K562 (cell line): ENCODE data around the gene DNALI1. TPM values are rescaled to one million over a fixed set of nuclear protein-coding genes. Genes with fewer than 3 reads are reported as not detected.

Source experiments
- ATAC-seq: fragments of 200-7000 bp; cut with Tn5 transposase; 3 replicates; pipeline ENCODE4 v1.9.1; 2020; ENCODE audit warnings: moderate library complexity
- BruUV-seq: library from RNA; stranded (reverse); fragments of 400-500 nt; replicated peaks from 2 replicates; lab custom pipeline; 2021; lab: Mats Ljungman, UMichigan
- CTCF ChIA-PET: fragments of 300-600 bp; formaldehyde crosslinking; extraction: SDS; loops from one replicate; lab custom pipeline; 2021; ENCODE audit warnings: low intra/inter-chr PET ratio; lab: Yijun Ruan, JAX
- POLR2A ChIA-PET: fragments of 300-600, 350-650 bp; sonication (Branson Sonifier 250); formaldehyde crosslinking; extraction: SDS; loops from one replicate; lab custom pipeline; 2021; ENCODE audit warnings: antibody characterized with exemption, inconsistent platforms; lab: Yijun Ruan, JAX
- DNase-seq, 4 experiments: peaks; one replicate each; pipeline versions ENCODE4 v3.0.0 to v3.0.0-alpha.2; 2011 to 2018; ENCODE audit warnings: low spot score in 3 of 4, mixed read lengths in 3 of 4; ENCODE audit errors: extremely low read depth in 1 of 4
- FAIRE-seq: peaks from 2 replicates; lab custom pipeline; 2011; peaks lifted over from hg19 to GRCh38; lab: Jason Lieb, UNC
- H2AFZ ChIP-seq: 2 replicates; pipeline ENCODE4 v1.6.0; 2011; ENCODE audit warnings: low read depth, low read length, control low read depth, inconsistent platforms
- H3K27ac ChIP-seq: fragments of 200-600 bp; 3 replicates; pipeline ENCODE4 v1.8.0; 2011; ENCODE audit warnings: low read depth, mild to moderate bottlenecking, control low read depth, inconsistent platforms, low read length, moderate library complexity, mixed read lengths; ENCODE audit errors: extremely low read depth
- H3K27me3 ChIP-seq, 2 experiments: fragments of 300-600 bp in 1 of 2; 2 replicates in 1 of 2; 3 replicates in 1 of 2; pipeline versions ENCODE4 v1.6.0 to v1.8.0; 2011; ENCODE audit warnings: inconsistent platforms in 2 of 2, low read length in 2 of 2, mild to moderate bottlenecking in 1 of 2, mixed read lengths in 1 of 2, moderate library complexity in 1 of 2; ENCODE audit not compliant: control insufficient read depth in 2 of 2, insufficient read depth in 2 of 2
- H3K36me3 ChIP-seq: fragments of 300-600 bp; 3 replicates; pipeline ENCODE4 v1.8.0; 2011; ENCODE audit warnings: mild to moderate bottlenecking, low read length, inconsistent platforms; ENCODE audit not compliant: control insufficient read depth, insufficient read depth
- H3K4me1 ChIP-seq, 2 experiments: fragments of 200-600 bp in 1 of 2; replicated peaks in 1 of 2; 2 replicates in 1 of 2; 3 replicates in 1 of 2; pipeline versions ENCODE4 v1.5.1 to v1.8.0; 2011; ENCODE audit warnings: inconsistent platforms in 2 of 2, low read length in 2 of 2, mild to moderate bottlenecking in 1 of 2, mixed read lengths in 1 of 2, moderate library complexity in 1 of 2; ENCODE audit not compliant: control insufficient read depth in 2 of 2, insufficient read depth in 2 of 2
- H3K4me2 ChIP-seq: 2 replicates; pipeline ENCODE4 v1.6.1; 2011; ENCODE audit warnings: low read length, control low read depth, inconsistent platforms, mixed read lengths; ENCODE audit not compliant: insufficient read depth
- H3K4me3 ChIP-seq: fragments of 200-600 bp; sonication (generic), shearing (Covaris generic); 2 replicates; pipeline ENCODE4 v1.5.1; 2016; ENCODE audit warnings: control low read depth, inconsistent platforms
- H3K79me2 ChIP-seq: fragments of 200-600 bp; 3 replicates; pipeline ENCODE4 v1.8.0; 2011; ENCODE audit warnings: low read length, inconsistent platforms; ENCODE audit not compliant: control insufficient read depth, insufficient read depth
- H3K9ac ChIP-seq, 2 experiments: 2 replicates each; pipeline versions ENCODE4 v1.6.0 to v1.6.1; 2011; ENCODE audit warnings: low read depth in 2 of 2, low read length in 2 of 2, control low read depth in 1 of 2, inconsistent platforms in 1 of 2, mild to moderate bottlenecking in 1 of 2, mixed read lengths in 1 of 2; ENCODE audit not compliant: insufficient read depth in 1 of 2
- H3K9me1 ChIP-seq: one replicate; pipeline ENCODE4 v1.6.0; 2011; ENCODE audit warnings: inconsistent platforms, mild to moderate bottlenecking, low read length, moderate library complexity; ENCODE audit not compliant: control insufficient read depth, insufficient read depth
- H3K9me3 ChIP-seq: replicated peaks from 2 replicates; pipeline ENCODE4 v1.5.1; 2011; ENCODE audit warnings: low read depth, low read length, inconsistent platforms; ENCODE audit not compliant: control insufficient read depth, insufficient read depth
- H4K20me1 ChIP-seq: replicated peaks from 2 replicates; pipeline ENCODE4 v1.6.1; 2011; ENCODE audit warnings: low read length, inconsistent platforms, mixed read lengths; ENCODE audit not compliant: control insufficient read depth, insufficient read depth
- ARNT ChIP-seq, 2 experiments: fragments of 450-650 bp; IDR thresholded peaks; 2 replicates each; pipeline ENCODE4 v1.6.1; 2016; ENCODE audit warnings: mild to moderate bottlenecking in 1 of 2
- COPS2 ChIP-seq: fragments of 450-650 bp; conservative IDR thresholded peaks from 2 replicates; pipeline ENCODE4 v1.6.1; 2016; ENCODE audit warnings: mild to moderate bottlenecking, moderate library complexity
- ZNF512 ChIP-seq: IDR thresholded peaks from 2 replicates; pipeline ENCODE4 v1.6.1; 2016; ENCODE audit warnings: missing genetic modification characterization, missing compliant biosample characterization
- WGBS: fragments of 100-300 bp; shearing (Covaris generic); methylation state at CpG from one replicate; pipeline ENCODE4 v1.1.6; 2016; ENCODE audit warnings: low coverage, mixed read lengths; ENCODE audit not compliant: insufficient coverage; ENCODE audit errors: missing lambda C conversion rate; 5-methylcytosine and 5-hydroxymethylcytosine counted together
- in situ Hi-C: fragments of 300-500 bp; cut with MboI; formaldehyde crosslinking; loops from 4 replicates; pipeline ENCODE4 v1.15.0; 2018; ENCODE audit warnings: inconsistent platforms, mixed read lengths
- intact Hi-C: fragments of 100-400 bp; cut with micrococcal nuclease; formaldehyde crosslinking; loops from 2 replicates; pipeline ENCODE4 v1.14.2; 2022
- polyA plus RNA-seq, 8 experiments: library from polyadenylated mRNA; depleted of rRNA in 4 of 8; stranded (reverse) in 5 of 8; unstranded in 3 of 8; fragments of >200 nt; fragmentation: Nextera tagmentation in 2 of 8; fragmentation: Illumina TruSeq in 1 of 8; extraction: Ambion mirVana in 2 of 8; extraction: Trizol in 1 of 8; gene quantifications; 2 replicates each; pipeline versions ENCODE4 v1.2.1 to v1.2.3, GENCODE V29; 2011 to 2014; ENCODE audit warnings: inconsistent platforms in 1 of 8, missing spikeins in 1 of 8
- total RNA-seq, 7 experiments: library from RNA; depleted of rRNA in 6 of 7; stranded (reverse); fragments of >200 nt in 6 of 7; fragmentation: Illumina TruSeq in 2 of 7; extraction: Trizol in 2 of 7; gene quantifications; 2 replicates each; pipeline versions ENCODE4 v1.2.1 to v1.2.3, GENCODE V29; 2011 to 2021; ENCODE audit warnings: low replicate concordance in 1 of 7

DNALI1 gene
- total and polyA plus RNA-seq, 9 of the 15 experiments (the other 6 are each of a cell fraction or from before 2014, with no cell fraction given) = 0.87 to 5.6 (median 1.2) TPM

- TF ChIP-seq ZNF512 (tag) (0 out of 2 replicates have a peak, but pooled peaks have one; percentile 19), ARNT (IDR thresholded peaks at IDR 0.05) (no peak)
- TF ChIP-seq, all 486 proteins: peak for 8
Observed at GRCh38 chr1:37596182-37596667, 39.5 kb downstream of the DNALI1 start (continued).

GRCh38 chr1:37599940-37600339 lies 43.2 kb downstream of the DNALI1 start:
- in situ Hi-C loops (no loop called here), intact Hi-C loops (loop anchor here (10.0 kb wide), 2 partner anchors 145 to 165 kb away; partner anchors contain the start of gene EPHA10)
- Histone ChIP-seq H3K79me2 (peaks cover 11% of the 10 kb centered on the region), H3K9me3 (no peaks in the 10 kb centered on the region), H3K27ac (no peak overlapping the region), H4K20me1 (peaks cover 3% of the 10 kb centered on the region; the same call in 1 of the 2 replicates), H3K36me3 (no peaks in the 10 kb centered on the region), H3K9me1 (no peaks in the 10 kb centered on the region), H3K4me1 (peaks cover 2 to 6% of the 10 kb centered on the region in 2 experiments; a peak in 2 of 5 replicates), H3K9ac (no peak overlapping the region), H3K4me2 (no peak overlapping the region), H2AFZ (no peak overlapping the region), H3K4me3 (no peak overlapping the region), H3K27me3 (peaks cover 27 to 36% of the 10 kb centered on the region in 2 experiments)
- BruUV-seq = no TSS peak
- POLR2A ChIA-PET = interaction anchor here (0.6 to 1.9 kb wide), 4 partner anchors 11 to 148 kb away, joined by 3 to 6 read pairs (median 4); no protein-coding TSS in a partner anchor
- ATAC-seq (no peak), DNase-seq (no peak), FAIRE-seq (no peak)
- CTCF ChIA-PET = no interaction called here
- 20% methylated on average over 5 of the region's 5 CpGs for WGBS
- TF ChIP-seq COPS2 = no peak
